OCI-M1 (cell line): Measurements from ENCODE around the gene PPP1R27.
A peak's percentile ranks its signal among the peaks of the same experiment; 100 is the strongest.
"Not testable (repeated sequence)": the region's sequence is repeated elsewhere in the genome, so short reads cannot be mapped to it uniquely, and the experiment has no call there.

Experiments used
- DNase-seq: peaks from one replicate; lab custom pipeline; 2025; lab: John Stamatoyannopoulos, UW

PPP1R27 gene

GRCh38 chr17:81840826-81841778 lies 6.3 kb upstream of the PPP1R27 start:
- no peak for DNase-seq

- not testable (repeated sequence) for DNase-seq
Measured at GRCh38 chr17:81840059-81840458, 5.2 kb upstream of the PPP1R27 start.

GRCh38 chr17:81839301-81839700 lies 4.5 kb upstream of the PPP1R27 start:
- DNase-seq: no peak

- DNase-seq: no peak
Measured at GRCh38 chr17:81838753-81839255, 4.0 kb upstream of the PPP1R27 start.

GRCh38 chr17:81837641-81838040 lies 2.8 kb upstream of the PPP1R27 start:
- DNase-seq: peak; percentile 10

- DNase-seq: no peak
Measured at GRCh38 chr17:81833921-81834830, 674 bp downstream of the PPP1R27 start.

GRCh38 chr17:81833160-81833920 lies 1.5 kb downstream of the PPP1R27 start, which contains the start of gene MCRIP1:
Gene MCRIP1 (minus strand): TSS chr17:81833291. CDS start chr17:81824506, 8,785 bp downstream.
- peak; percentile 96 for DNase-seq

- peak; percentile 73 for DNase-seq
Measured at GRCh38 chr17:81832608-81833159, 2.2 kb downstream of the PPP1R27 start.

GRCh38 chr17:81831957-81832607 lies 2.8 kb downstream of the PPP1R27 start:
- DNase-seq: peak; percentile 59

- no peak for DNase-seq
Measured at GRCh38 chr17:81831563-81831956, 3.3 kb downstream of the PPP1R27 start.

GRCh38 chr17:81829858-81830257 lies 5.0 kb downstream of the PPP1R27 start:
- DNase-seq: no peak

- no peak for DNase-seq
Measured at GRCh38 chr17:81828656-81829055, 6.2 kb downstream of the PPP1R27 start.

GRCh38 chr17:81825841-81826466 lies 8.9 kb downstream of the PPP1R27 start:
- DNase-seq: no peak

GRCh38 chr17:81824595-81824994 lies 10.3 kb downstream of the PPP1R27 start:
- DNase-seq: no peak

- DNase-seq: no peak
Measured at GRCh38 chr17:81823820-81824550, 10.9 kb downstream of the PPP1R27 start.

GRCh38 chr17:81822996-81823819 lies 11.6 kb downstream of the PPP1R27 start:
- DNase-seq: no peak

- no peak for DNase-seq
Measured at GRCh38 chr17:81822312-81822637, 12.6 kb downstream of the PPP1R27 start.

- peak; percentile 95 for DNase-seq
Measured at GRCh38 chr17:81821603-81822311, 13.1 kb downstream of the PPP1R27 start.
